Measurements from ENCODE around the gene ADRA2C.

The ADRA2C gene

DNA sequence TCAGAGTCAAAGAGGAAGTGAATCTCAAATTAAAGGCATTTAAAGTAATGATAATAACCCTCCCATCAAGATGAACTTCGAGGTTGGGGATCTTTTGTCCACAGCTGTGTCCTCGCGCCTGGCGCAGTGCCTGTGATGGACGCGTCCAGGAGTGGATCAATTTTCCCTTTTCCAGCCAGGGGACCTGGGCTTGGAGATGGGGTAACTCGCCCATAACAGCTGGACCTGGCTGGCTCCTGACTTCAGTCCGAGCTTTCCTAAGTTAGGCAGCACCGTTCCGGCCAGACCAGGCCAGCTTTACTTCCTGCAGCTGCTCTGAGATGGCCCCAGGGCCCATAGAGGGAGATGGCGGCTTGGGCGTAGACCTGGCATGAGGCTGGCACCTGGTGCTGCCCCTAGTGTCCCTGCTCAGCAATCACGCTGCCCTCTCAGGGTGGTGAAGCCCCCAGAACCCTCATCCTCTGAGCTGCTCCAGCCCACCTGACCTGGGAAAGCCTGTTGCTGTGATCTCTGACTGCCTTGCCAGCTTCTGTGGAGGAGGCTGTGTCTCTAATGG is 23.9 kb downstream of the ADRA2C start:
- Histone ChIP-seq H3K9me2 (replicated peaks; ENCODE audit: insufficient read depth, low read length) (no peaks in the 10 kb centered on the region), H3K4me2 (ENCODE audit: low read depth, low read length, poor library complexity, severe bottlenecking) (no peak overlapping the region), H3K79me2 (ENCODE audit: insufficient read depth, low read length) (no peaks in the 10 kb centered on the region), H2AFZ (ENCODE audit: low read depth, low read length, severe bottlenecking) (no peak overlapping the region), H3K9ac (ENCODE audit: low read length) (no peak overlapping the region), H3K27me3 (ENCODE audit: low read length) (no peaks in the 10 kb centered on the region), H3K27ac (ENCODE audit: low read depth, low read length) (no peak overlapping the region), H3K9me3 (ENCODE audit: insufficient read depth, low read length) (peaks cover 3% of the 10 kb centered on the region; the same call in 1 of the 2 replicates), H3K36me3 (ENCODE audit: low read length) (no peaks in the 10 kb centered on the region), H3K4me3 (ENCODE audit: insufficient read depth, low read length, poor library complexity, severe bottlenecking) (no peak overlapping the region), H4K20me1 (ENCODE audit: low read depth, low read length) (no peaks in the 10 kb centered on the region), H3F3A (ENCODE audit: insufficient read depth) (no peaks in the 10 kb centered on the region)
- TF ChIP-seq, protein P1, sequence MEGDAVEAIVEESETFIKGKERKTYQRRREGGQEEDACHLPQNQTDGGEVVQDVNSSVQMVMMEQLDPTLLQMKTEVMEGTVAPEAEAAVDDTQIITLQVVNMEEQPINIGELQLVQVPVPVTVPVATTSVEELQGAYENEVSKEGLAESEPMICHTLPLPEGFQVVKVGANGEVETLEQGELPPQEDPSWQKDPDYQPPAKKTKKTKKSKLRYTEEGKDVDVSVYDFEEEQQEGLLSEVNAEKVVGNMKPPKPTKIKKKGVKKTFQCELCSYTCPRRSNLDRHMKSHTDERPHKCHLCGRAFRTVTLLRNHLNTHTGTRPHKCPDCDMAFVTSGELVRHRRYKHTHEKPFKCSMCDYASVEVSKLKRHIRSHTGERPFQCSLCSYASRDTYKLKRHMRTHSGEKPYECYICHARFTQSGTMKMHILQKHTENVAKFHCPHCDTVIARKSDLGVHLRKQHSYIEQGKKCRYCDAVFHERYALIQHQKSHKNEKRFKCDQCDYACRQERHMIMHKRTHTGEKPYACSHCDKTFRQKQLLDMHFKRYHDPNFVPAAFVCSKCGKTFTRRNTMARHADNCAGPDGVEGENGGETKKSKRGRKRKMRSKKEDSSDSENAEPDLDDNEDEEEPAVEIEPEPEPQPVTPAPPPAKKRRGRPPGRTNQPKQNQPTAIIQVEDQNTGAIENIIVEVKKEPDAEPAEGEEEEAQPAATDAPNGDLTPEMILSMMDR (IDR thresholded peaks at IDR 0.05; ENCODE audit: insufficient read depth, low read length, poor library complexity, severe bottlenecking) = no peak
- TF ChIP-seq EZH2phosphoT487 (conservative IDR thresholded peaks at IDR 0.05; ENCODE audit: low read length) = no peak

DNA sequence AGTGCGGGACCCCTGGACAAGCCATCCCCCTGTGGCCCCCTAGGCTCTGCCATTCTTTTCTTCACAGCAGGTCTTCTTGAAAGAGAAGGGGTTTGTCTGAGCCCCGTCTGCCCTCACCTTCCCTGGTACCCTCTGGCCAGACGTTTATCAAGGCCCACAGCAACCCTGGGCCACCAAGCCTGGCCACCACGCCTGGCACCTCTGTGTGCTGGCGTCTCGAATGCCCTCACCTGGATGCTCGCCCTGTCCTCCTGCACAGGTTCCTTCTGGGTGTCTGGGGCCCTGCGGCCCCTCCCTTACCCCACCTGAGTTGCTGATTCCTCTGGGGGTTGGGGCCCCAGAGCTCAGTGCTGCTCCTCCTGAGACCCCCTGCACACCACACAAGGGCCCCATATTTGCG is 25.1 kb downstream of the ADRA2C start:
- Histone ChIP-seq H3K9me2 (replicated peaks; ENCODE audit: insufficient read depth, low read length) (no peaks in the 10 kb centered on the region), H2AFZ (ENCODE audit: low read depth, low read length, severe bottlenecking) (no peak overlapping the region), H4K20me1 (ENCODE audit: low read depth, low read length) (no peaks in the 10 kb centered on the region), H3K79me2 (ENCODE audit: insufficient read depth, low read length) (no peaks in the 10 kb centered on the region), H3K4me2 (ENCODE audit: low read depth, low read length, poor library complexity, severe bottlenecking) (no peak overlapping the region), H3K27ac (ENCODE audit: low read depth, low read length) (no peak overlapping the region), H3K9me3 (ENCODE audit: insufficient read depth, low read length) (peaks cover 12% of the 10 kb centered on the region; the same call in 1 of the 2 replicates), H3K4me3 (ENCODE audit: insufficient read depth, low read length, poor library complexity, severe bottlenecking) (no peak overlapping the region), H3K9ac (ENCODE audit: low read length) (no peak overlapping the region), H3F3A (ENCODE audit: insufficient read depth) (no peaks in the 10 kb centered on the region), H3K27me3 (ENCODE audit: low read length) (no peaks in the 10 kb centered on the region), H3K36me3 (ENCODE audit: low read length) (no peaks in the 10 kb centered on the region)
- TF ChIP-seq, protein P1 (IDR thresholded peaks at IDR 0.05; ENCODE audit: insufficient read depth, low read length, poor library complexity, severe bottlenecking) = no peak
- TF ChIP-seq EZH2phosphoT487 (conservative IDR thresholded peaks at IDR 0.05; ENCODE audit: low read length) = no peak

DNA sequence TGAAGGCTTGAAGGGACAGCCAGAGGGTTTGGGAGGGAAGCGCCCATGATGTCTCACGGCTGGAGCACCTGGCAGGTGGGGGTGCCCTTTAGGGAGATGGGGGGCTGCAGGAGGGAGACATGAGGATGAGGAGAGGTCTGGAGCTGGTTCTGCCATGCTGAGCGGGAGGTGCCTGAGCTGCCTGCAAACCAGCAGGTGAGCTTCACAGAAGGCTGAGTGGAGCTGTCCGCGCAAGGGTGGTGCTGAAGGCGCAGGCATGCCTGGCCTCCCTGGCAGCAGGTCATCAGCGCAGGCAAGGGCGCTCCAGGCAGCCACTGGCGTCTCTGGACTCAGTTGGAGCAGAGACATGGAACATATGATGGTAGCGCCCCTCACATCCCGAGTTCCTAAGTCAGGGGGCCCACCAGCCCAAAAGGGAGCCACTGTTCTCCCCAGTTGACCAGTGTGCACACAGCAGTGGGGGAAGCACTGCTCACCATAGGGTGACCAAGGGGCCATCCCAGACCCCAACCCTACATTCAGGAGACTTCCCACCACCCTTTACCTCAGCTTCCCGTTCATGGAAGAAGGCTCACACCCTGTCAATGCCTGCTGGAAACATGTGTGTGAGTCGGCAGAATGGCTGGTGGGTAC is 25.8 kb downstream of the ADRA2C start:
- Histone ChIP-seq H3K9me2 (replicated peaks; ENCODE audit: insufficient read depth, low read length) (no peaks in the 10 kb centered on the region), H2AFZ (ENCODE audit: low read depth, low read length, severe bottlenecking) (no peak overlapping the region), H3K4me3 (ENCODE audit: insufficient read depth, low read length, poor library complexity, severe bottlenecking) (no peak overlapping the region), H4K20me1 (ENCODE audit: low read depth, low read length) (no peaks in the 10 kb centered on the region), H3K4me2 (ENCODE audit: low read depth, low read length, poor library complexity, severe bottlenecking) (no peak overlapping the region), H3K79me2 (ENCODE audit: insufficient read depth, low read length) (no peaks in the 10 kb centered on the region), H3K9me3 (ENCODE audit: insufficient read depth, low read length) (peaks cover 16% of the 10 kb centered on the region; the same call in 1 of the 2 replicates), H3F3A (ENCODE audit: insufficient read depth) (no peaks in the 10 kb centered on the region), H3K27me3 (ENCODE audit: low read length) (no peaks in the 10 kb centered on the region), H3K27ac (ENCODE audit: low read depth, low read length) (no peak overlapping the region), H3K36me3 (ENCODE audit: low read length) (no peaks in the 10 kb centered on the region), H3K9ac (ENCODE audit: low read length) (no peak overlapping the region)
- TF ChIP-seq EZH2phosphoT487 (conservative IDR thresholded peaks at IDR 0.05; ENCODE audit: low read length) = no peak
- TF ChIP-seq, protein P1 (IDR thresholded peaks at IDR 0.05; ENCODE audit: insufficient read depth, low read length, poor library complexity, severe bottlenecking) = no peak

Data from SU-DHL-6 (cell line).